GM10847 (cell line): ENCODE results near the gene VTI1A.

Experiments
- POLR2A ChIP-seq: IDR thresholded peaks from 2 replicates; pipeline ENCODE4 v1.6.1; 2011; ENCODE audit not compliant: insufficient read length; ENCODE audit errors: extremely low read depth

Gene VTI1A

GRCh38 chr10:112807013-112807412 lies 360.0 kb downstream of the VTI1A start:
- no peak for TF ChIP-seq POLR2A

GRCh38 chr10:112809736-112810135 lies 362.7 kb downstream of the VTI1A start:
- TF ChIP-seq POLR2A: no peak

GRCh38 chr10:112810711-112811151 lies 363.7 kb downstream of the VTI1A start:
- no peak for TF ChIP-seq POLR2A

GRCh38 chr10:112811741-112812551 lies 364.9 kb downstream of the VTI1A start:
- TF ChIP-seq POLR2A: no peak

GRCh38 chr10:112812586-112812985 lies 365.6 kb downstream of the VTI1A start:
- TF ChIP-seq POLR2A: no peak

GRCh38 chr10:112813866-112814591 lies 367.0 kb downstream of the VTI1A start:
- TF ChIP-seq POLR2A: no peak

- TF ChIP-seq POLR2A: no peak
These were observed 368.4 kb downstream of the VTI1A start for GRCh38 chr10:112815269-112816032.

- no peak for TF ChIP-seq POLR2A
These were observed 369.0 kb downstream of the VTI1A start for GRCh38 chr10:112816033-112816430.

- no peak for TF ChIP-seq POLR2A
These were observed 369.9 kb downstream of the VTI1A start for GRCh38 chr10:112816891-112817290.

GRCh38 chr10:112817981-112818777 lies 371.2 kb downstream of the VTI1A start:
- no peak for TF ChIP-seq POLR2A

GRCh38 chr10:112819231-112819630 lies 372.2 kb downstream of the VTI1A start:
- TF ChIP-seq POLR2A: no peak

GRCh38 chr10:112820320-112820719 lies 373.3 kb downstream of the VTI1A start:
- no peak for TF ChIP-seq POLR2A

GRCh38 chr10:112821038-112821437 lies 374.0 kb downstream of the VTI1A start:
- no peak for TF ChIP-seq POLR2A

GRCh38 chr10:112821663-112822062 lies 374.6 kb downstream of the VTI1A start:
- TF ChIP-seq POLR2A: no peak

- TF ChIP-seq POLR2A: no peak
These were observed 376.0 kb downstream of the VTI1A start for GRCh38 chr10:112823007-112823406.
